Measurements from ENCODE around the gene SPIC. TPM values are rescaled to one million over a fixed set of nuclear protein-coding genes. Genes with fewer than 3 reads are reported as not detected.

Gene SPIC
- total and polyA plus RNA-seq, 2 of the 8 experiments (the other 6 are each of a cell fraction or from before 2014, with no cell fraction given), result not detected

GRCh38 chr12:101468948-101469347 lies 6.2 kb upstream of the SPIC start:
- Histone ChIP-seq H3K14ac (ENCODE audit: insufficient read length) (no peak overlapping the region), H4K5ac (ENCODE audit: insufficient read length, low read depth, low read length) (no peak overlapping the region), H4K91ac (replicated peaks; ENCODE audit: insufficient read length, low read length) (no peak overlapping the region), H2AK5ac (ENCODE audit: low read depth, low read length) (no peak overlapping the region), H3K27me3 (replicated peaks in 1 of 4; ENCODE audit: control insufficient read depth in 3 of 4, extremely low read depth in 1 of 4, insufficient read depth in 3 of 4, low read length in 3 of 4) (no peaks in the 10 kb centered on the region), H3K23ac (ENCODE audit: insufficient read length) (no peak overlapping the region), H3K9ac (replicated peaks in 1 of 4; ENCODE audit: extremely low read depth in 1 of 4, low read depth in 3 of 4, low read length in 3 of 4) (no peak overlapping the region), H3K4me3 (ENCODE audit: extremely low read depth in 1 of 4, insufficient read depth in 2 of 4, low read depth in 3 of 4, low read length in 4 of 4) (no peak overlapping the region), H4K8ac (ENCODE audit: extremely low read depth, insufficient read depth, low read length) (no peak overlapping the region), H3K4ac (replicated peaks; ENCODE audit: insufficient read length, low read depth, low read length) (no peak overlapping the region), H3K79me1 (ENCODE audit: low read depth, low read length) (no peaks in the 10 kb centered on the region), H3K9me3 (ENCODE audit: insufficient read depth in 2 of 2, low read depth in 1 of 2, low read length in 1 of 2) (no peaks in the 10 kb centered on the region), H2BK5ac (ENCODE audit: low read depth, low read length) (no peak overlapping the region), H3K27ac (ENCODE audit: low read depth, low read length) (no peak overlapping the region), H3K23me2 (ENCODE audit: low read depth, low read length) (peaks cover 2% of the 10 kb centered on the region; the same call in 1 of the 2 replicates), H2BK20ac (ENCODE audit: low read length) (no peak overlapping the region), H2BK15ac (ENCODE audit: low read length) (no peak overlapping the region), H4K20me1 (replicated peaks in 1 of 2; ENCODE audit: control insufficient read depth in 1 of 2, insufficient read depth in 2 of 2, low read length in 2 of 2) (no peaks in the 10 kb centered on the region), H3K4me2 (ENCODE audit: insufficient read depth in 1 of 2, low read depth in 2 of 2, low read length in 2 of 2) (no peak overlapping the region), H2BK120ac (replicated peaks; ENCODE audit: low read depth, low read length) (no peak overlapping the region), H2BK12ac (ENCODE audit: low read depth, low read length) (no peak overlapping the region), H3K79me2 (ENCODE audit: control insufficient read depth in 1 of 2, insufficient read depth in 2 of 2, low read length in 2 of 2) (no peaks in the 10 kb centered on the region), H3K4me1 (replicated peaks in 1 of 4; ENCODE audit: control insufficient read depth in 3 of 4, insufficient read depth in 4 of 4, low read length in 3 of 4) (peaks cover 0 to 2% (median 0%) of the 10 kb centered on the region in 4 experiments; a peak in 1 of 7 replicates), H2AFZ (ENCODE audit: low read length) (no peak overlapping the region), H3K56ac (replicated peaks; ENCODE audit: insufficient read length, low read depth, low read length) (no peak overlapping the region), H3K18ac (ENCODE audit: extremely low read depth, low read length) (no peak overlapping the region), H3K36me3 (ENCODE audit: control insufficient read depth in 2 of 4, insufficient read depth in 4 of 4, low read length in 3 of 4) (no peaks in the 10 kb centered on the region)
- ChIA-PET POLR2A (ENCODE audit: partially characterized antibody) (no interaction called here), CTCF (ENCODE audit: partially characterized antibody) (no interaction called here)
- TF ChIP-seq GABPA (IDR thresholded peaks at IDR 0.05; ENCODE audit: borderline replicate concordance, insufficient read depth, low read length), result no peak
- TF ChIP-seq NANOG (IDR thresholded peaks at IDR 0.05; ENCODE audit: insufficient read depth, low read depth, low read length, poor library complexity, severe bottlenecking), result no peak
- no peak for TF ChIP-seq RFX5 (IDR thresholded peaks at IDR 0.05; ENCODE audit: borderline replicate concordance, low read depth, low read length)
- no peak for TF ChIP-seq CEBPB (IDR thresholded peaks at IDR 0.05; ENCODE audit: low read depth, low read length)
- TF ChIP-seq ATF2 (IDR thresholded peaks at IDR 0.05; ENCODE audit: low read length), result no peak
- TF ChIP-seq ASH2L (IDR thresholded peaks at IDR 0.05; ENCODE audit: low read length), result no peak
- TF ChIP-seq ZNF274 (IDR thresholded peaks at IDR 0.05; ENCODE audit: borderline replicate concordance, extremely low read depth, low read length), result no peak
- no peak for TF ChIP-seq SUZ12 (IDR thresholded peaks at IDR 0.05; ENCODE audit: low read length)
- TF ChIP-seq CTBP2 (IDR thresholded peaks at IDR 0.05; ENCODE audit: borderline replicate concordance, insufficient read depth, insufficient read length, low read length), result no peak
- FAIRE-seq, result no peak
- DNase-seq (ENCODE audit: low read depth in 1 of 2, low spot score in 2 of 2), result no peak
- WGBS, 2 experiments (ENCODE audit: extremely low coverage in 1 of 2, insufficient coverage in 1 of 2, insufficient read length in 1 of 2, insufficient replicate concordance in 2 of 2, low coverage in 1 of 2, low lambda C conversion rate in 2 of 2, missing lambda C conversion rate in 1 of 2), result 82% methylated on average over 2 of the region's 2 CpGs; no CpG with 5 or more reads in 1 of the 2 experiments
